Spinal cord (tissue), 10 donors: ENCODE results near the gene PLEKHA5. TPM values are rescaled to one million over a fixed set of nuclear protein-coding genes. Genes with fewer than 3 reads are reported as not detected.

ENCODE experiments used
- DNase-seq, 6 donors: peaks; one replicate each; pipeline versions ENCODE4 v3.0.0 to v3.0.0-alpha.2; 2013 to 2015; ENCODE audit warnings: low spot score in 6 of 6, low read depth in 4 of 6
- H3K27ac ChIP-seq: one replicate; pipeline ENCODE4 v1.5.1; 2013; ENCODE audit warnings: low read depth, low read length, control low read depth
- H3K27me3 ChIP-seq: one replicate; pipeline ENCODE4 v1.6.1; 2013; ENCODE audit warnings: low read length; ENCODE audit not compliant: control insufficient read depth, insufficient read depth
- H3K36me3 ChIP-seq: one replicate; pipeline ENCODE4 v1.6.1; 2013; ENCODE audit warnings: low read length; ENCODE audit not compliant: control insufficient read depth, insufficient read depth
- H3K4me1 ChIP-seq: one replicate; pipeline ENCODE4 v1.6.1; 2013; ENCODE audit warnings: low read length; ENCODE audit not compliant: control insufficient read depth, insufficient read depth
- H3K4me3 ChIP-seq: one replicate; pipeline ENCODE4 v1.5.1; 2013; ENCODE audit warnings: low read depth, low read length, control low read depth
- H3K9me3 ChIP-seq: one replicate; pipeline ENCODE4 v1.6.1; 2013; ENCODE audit warnings: low read length; ENCODE audit not compliant: control insufficient read depth, insufficient read depth
- WGBS: methylation state at CpG from one replicate; pipeline ENCODE4 v1.1.5; 2013; ENCODE audit warnings: missing lambda C conversion rate; ENCODE audit not compliant: insufficient coverage; 5-methylcytosine and 5-hydroxymethylcytosine counted together
- polyA plus RNA-seq, 2 donors: library from polyadenylated mRNA; unstranded; fragments of 120-200 nt; gene quantifications; one replicate each; pipeline ENCODE4 v1.2.1, GENCODE V29; 2013; ENCODE audit not compliant: insufficient read length in 2 of 2
- total RNA-seq, 2 donors: library from RNA; depleted of rRNA in 1 of 2; stranded (reverse); fragments of 120-200 nt in 1 of 2; fragments of >200 nt in 1 of 2; gene quantifications; one replicate each; pipeline versions ENCODE4 v1.2.3 to v1.2.4, GENCODE V29; 2013 to 2014
- donor health status: healthy.

PLEKHA5 gene
- total and polyA plus RNA-seq, 4 donors: 44.5 to 81.6 (median 49.4) TPM

DNA sequence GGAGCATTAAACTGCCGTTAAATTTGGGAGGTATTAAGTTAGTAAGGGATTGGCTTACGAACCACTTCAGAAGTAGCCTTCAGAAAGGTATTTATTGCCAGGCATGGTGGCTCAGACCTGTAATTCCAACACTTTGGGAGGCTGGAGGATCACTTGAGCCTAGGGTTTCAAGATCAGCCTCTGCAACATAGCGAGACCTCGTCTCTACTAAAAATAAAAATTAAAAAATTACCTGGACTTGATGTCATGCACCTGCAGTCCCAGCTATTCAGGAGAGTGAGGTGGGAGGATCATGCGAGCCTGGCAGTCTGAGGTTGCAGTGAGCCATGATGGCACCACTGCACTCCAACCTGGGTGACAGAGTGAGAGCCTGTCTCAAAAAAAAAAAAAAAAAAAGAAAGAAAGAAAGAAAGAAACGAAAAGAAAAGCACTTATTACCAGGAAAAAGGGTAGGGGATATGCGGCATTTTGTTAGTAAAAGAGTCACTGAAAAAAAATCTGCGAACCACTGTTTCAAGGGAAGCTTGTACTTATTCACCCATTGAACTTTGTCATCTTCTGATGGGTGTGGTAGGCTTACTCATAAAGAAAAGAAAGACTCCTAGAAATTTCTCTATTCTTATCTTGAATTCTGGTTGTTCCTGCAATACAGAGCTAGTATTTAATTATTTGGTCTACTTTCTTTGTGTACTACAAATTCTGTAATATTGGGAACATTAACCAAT is 33.6 kb upstream of the PLEKHA5 start:
- H3K4me1 ChIP-seq: no peaks in the 10 kb centered on the region
- no peak overlapping the region for H3K27ac ChIP-seq
- no peaks in the 10 kb centered on the region for H3K9me3 ChIP-seq
- DNase-seq: no peak
- WGBS: 93% methylated on average over 2 of the region's 8 CpGs
- H3K36me3 ChIP-seq: no peaks in the 10 kb centered on the region
- no peak overlapping the region for H3K4me3 ChIP-seq
- H3K27me3 ChIP-seq: no peaks in the 10 kb centered on the region

DNA sequence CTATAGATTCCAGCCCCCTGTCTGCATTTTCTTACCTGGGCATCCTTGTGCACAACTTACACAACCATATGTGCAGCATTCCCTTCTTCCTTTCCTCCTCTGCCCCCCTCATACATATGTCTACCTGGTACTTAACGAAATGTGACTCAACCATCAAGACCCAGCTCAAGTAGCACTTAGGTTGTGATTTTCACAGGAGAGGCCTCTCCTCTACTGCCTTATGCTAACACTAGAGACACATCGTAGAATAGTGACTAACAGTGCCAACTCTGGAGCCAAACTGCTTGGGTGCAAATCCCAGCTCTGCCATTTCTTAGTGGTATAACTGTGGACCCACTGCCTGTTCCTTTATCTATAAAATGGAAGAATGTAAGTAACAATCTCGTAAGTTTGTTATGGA is 24.1 kb upstream of the PLEKHA5 start:
- no peak overlapping the region for H3K4me3 ChIP-seq
- H3K9me3 ChIP-seq: no peaks in the 10 kb centered on the region
- H3K27ac ChIP-seq: no peak overlapping the region
- H3K36me3 ChIP-seq: no peaks in the 10 kb centered on the region
- H3K27me3 ChIP-seq: no peaks in the 10 kb centered on the region
- 92% methylated on average over 1 of the region's 3 CpGs for WGBS
- H3K4me1 ChIP-seq: no peaks in the 10 kb centered on the region
- no peak for DNase-seq

DNA sequence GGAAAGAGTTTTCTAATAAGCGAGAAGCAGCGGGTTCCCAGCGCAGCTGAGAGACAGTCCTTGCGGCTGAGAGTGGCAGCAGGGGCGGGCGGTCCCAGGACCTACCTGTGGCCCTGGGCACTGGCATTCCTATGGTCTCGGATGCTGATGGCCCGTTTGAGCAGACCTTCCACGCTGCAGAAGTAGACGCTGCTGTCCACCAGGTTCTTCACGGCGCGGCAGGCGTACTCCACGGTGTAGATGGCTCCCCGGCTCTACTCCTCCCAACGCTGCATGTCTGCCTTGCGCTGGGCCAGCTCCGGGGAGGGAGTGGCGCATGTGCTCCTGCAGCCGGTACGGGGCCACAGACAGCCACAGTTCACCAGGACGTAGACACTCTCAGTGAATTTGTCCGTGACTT is 21.8 kb upstream of the PLEKHA5 start:
- no peak for DNase-seq
- H3K27me3 ChIP-seq: no peaks in the 10 kb centered on the region
- no peak overlapping the region for H3K27ac ChIP-seq
- H3K36me3 ChIP-seq: no peaks in the 10 kb centered on the region
- no peaks in the 10 kb centered on the region for H3K9me3 ChIP-seq
- WGBS: 99% methylated on average over 23 of the region's 24 CpGs
- H3K4me1 ChIP-seq: no peaks in the 10 kb centered on the region
- no peak overlapping the region for H3K4me3 ChIP-seq

DNA sequence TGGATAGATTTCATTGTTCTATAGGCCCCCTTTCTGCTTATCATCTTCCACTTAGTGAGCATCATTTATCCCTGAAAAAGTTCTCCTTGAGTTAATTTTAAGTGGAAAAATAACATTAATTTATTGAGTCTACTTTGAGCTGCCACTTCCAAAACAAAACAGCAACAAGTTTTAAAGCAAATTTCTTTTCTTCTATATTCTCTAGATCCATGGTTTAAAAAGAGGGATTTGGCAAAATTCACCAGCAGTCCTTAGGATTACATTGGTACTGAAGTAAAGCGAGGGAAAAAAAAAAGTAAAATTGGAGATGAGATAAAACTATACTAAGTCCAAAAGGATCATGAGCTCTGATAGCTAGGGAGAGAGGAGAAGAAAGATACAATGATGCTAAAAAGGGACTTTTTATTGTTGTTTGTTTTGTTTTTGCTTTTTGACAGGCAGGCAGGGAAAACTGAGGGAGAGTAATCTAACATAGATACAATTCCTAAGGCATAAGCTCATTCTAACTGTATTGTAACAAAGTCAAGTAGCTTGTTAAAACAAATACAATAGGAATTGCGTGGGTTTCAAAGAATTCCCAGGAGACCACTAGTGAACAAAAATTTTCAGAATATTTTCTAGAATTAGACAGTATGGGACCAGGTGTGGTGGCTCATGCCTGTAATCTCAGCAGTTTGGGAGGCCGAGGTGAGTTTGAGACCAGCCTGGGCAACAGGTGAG is 19.2 kb upstream of the PLEKHA5 start:
- no peak for DNase-seq
- H3K27me3 ChIP-seq: no peaks in the 10 kb centered on the region
- no peaks in the 10 kb centered on the region for H3K9me3 ChIP-seq
- H3K4me1 ChIP-seq: no peaks in the 10 kb centered on the region
- no peak overlapping the region for H3K4me3 ChIP-seq
- no peak overlapping the region for H3K27ac ChIP-seq
- no peaks in the 10 kb centered on the region for H3K36me3 ChIP-seq
- WGBS: 80% methylated on average over 1 of the region's 3 CpGs

DNA sequence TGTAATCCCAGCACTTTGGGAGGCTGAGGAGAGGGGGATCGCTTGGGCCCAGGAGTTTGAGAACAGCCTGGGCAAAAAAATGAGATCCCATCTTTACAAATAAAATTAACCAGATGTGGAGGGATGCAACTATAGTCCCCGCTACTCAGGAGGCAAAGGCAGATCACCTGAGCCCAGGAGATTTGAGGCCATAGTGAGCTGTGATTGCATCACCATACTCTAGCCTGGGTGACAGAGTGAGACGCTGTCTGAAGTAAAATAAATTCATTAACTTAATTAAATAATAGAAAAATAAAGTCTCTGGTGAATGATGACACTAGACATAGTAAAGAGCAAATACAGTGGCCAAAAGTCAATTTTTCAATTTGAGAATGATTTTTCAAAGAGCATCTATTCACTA is 16.1 kb upstream of the PLEKHA5 start:
- Histone ChIP-seq H3K4me3 (no peak overlapping the region), H3K36me3 (no peaks in the 10 kb centered on the region), H3K9me3 (no peaks in the 10 kb centered on the region), H3K4me1 (no peaks in the 10 kb centered on the region), H3K27ac (no peak overlapping the region), H3K27me3 (no peaks in the 10 kb centered on the region)
- no CpG with 5 or more reads among the region's 3 CpGs for whole genome bisulfite sequencing
- DNase-seq: no peak

DNA sequence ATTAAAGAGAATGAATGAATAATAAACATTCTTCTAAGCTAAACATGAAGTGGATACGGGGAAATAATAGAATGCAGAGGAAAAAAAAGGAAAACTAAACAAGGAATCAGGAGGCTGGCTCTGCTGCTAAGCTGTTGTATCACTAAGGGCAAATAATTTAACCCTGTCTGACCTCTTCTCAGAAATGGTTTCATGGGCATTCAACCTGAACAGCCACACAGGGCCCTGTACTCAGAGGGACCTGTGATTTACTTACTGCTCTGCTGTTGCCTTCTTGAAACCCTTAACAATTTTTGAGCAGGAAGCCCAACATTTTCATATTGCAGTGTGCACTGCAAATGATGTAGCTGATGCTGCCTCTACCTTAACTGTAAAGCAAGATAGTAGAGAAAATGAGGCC is 14.2 kb upstream of the PLEKHA5 start:
- H3K27me3 ChIP-seq: no peaks in the 10 kb centered on the region
- H3K4me1 ChIP-seq: no peaks in the 10 kb centered on the region
- no peaks in the 10 kb centered on the region for H3K36me3 ChIP-seq
- no peaks in the 10 kb centered on the region for H3K9me3 ChIP-seq
- no peak overlapping the region for H3K4me3 ChIP-seq
- no peak overlapping the region for H3K27ac ChIP-seq
- no CpG with 5 or more reads among the region's 1 CpG for WGBS
- DNase-seq: no peak

DNA sequence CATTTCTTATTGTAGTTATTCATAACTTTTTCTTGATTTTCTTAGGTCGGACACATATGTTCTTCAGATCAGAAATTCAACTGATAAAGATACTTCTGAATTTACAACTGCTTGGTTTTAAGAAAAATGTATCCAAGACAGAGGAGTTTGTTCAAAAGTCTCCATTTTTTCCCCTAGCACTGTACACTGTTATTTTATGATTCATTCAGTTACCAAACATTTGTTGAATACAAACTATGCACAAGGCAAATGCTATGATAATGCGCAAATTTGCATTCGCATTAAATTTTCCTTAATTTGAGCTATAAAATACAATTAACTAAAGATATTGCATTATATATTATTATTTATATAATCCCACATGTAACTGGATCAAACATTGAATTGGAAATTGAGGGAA is 10.1 kb upstream of the PLEKHA5 start:
- Histone ChIP-seq H3K4me3 (no peak overlapping the region), H3K9me3 (no peaks in the 10 kb centered on the region), H3K4me1 (no peaks in the 10 kb centered on the region), H3K27ac (no peak overlapping the region), H3K36me3 (no peaks in the 10 kb centered on the region), H3K27me3 (no peaks in the 10 kb centered on the region)
- no CpG with 5 or more reads among the region's 3 CpGs for WGBS
- no peak for DNase-seq

DNA sequence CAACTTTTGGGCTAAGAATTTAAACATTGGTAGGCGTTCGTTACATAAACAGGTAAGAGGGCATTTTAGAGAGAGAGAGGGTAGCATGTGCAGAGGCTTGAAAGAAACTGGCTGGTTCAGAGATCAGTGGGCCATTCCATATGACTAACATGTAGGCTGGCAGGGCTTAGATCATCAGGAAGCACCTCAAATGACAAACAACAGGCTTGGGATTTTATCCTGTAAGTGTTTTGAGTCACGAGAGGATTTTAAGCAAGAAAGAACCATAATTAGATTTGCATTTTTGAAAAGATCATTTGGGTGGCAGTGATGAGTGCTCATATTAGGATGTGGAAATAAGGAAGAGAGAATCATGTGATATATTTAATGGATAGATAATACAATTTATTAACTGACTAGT is 8.7 kb upstream of the PLEKHA5 start:
- no peak for DNase-seq
- Histone ChIP-seq H3K27ac (no peak overlapping the region), H3K4me3 (no peak overlapping the region), H3K36me3 (no peaks in the 10 kb centered on the region), H3K4me1 (no peaks in the 10 kb centered on the region), H3K27me3 (no peaks in the 10 kb centered on the region), H3K9me3 (peaks cover under 1% of the 10 kb centered on the region)
- WGBS: 62% methylated on average over 3 of the region's 3 CpGs

DNA sequence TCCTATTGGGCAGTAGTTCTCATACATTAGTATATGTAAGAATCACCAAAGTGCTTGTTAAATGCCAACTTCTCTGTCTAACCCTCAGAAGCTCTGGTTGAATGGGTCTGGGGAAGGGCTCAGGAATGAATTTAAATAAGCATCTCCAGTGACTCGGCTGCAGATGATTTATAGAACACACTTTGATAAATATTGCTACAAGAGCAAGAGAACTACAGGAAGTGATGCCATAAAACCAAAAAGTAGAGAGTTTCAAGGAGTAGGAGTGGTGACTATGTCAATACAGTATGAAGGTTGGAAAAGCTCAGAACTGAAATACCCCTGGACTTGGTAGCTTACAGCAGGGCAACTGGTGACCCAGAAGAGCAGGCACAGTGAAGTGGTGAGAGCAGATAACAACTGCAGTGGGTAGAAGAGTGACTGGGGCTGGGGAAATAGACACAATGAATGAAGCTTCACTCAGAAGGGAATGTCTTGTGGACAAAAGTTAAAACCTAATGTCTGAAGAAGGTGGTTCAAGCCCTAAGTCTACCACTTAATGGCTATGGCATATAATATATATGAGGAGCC is 8.0 kb upstream of the PLEKHA5 start:
- Histone ChIP-seq H3K4me3 (no peak overlapping the region), H3K27ac (no peak overlapping the region), H3K4me1 (no peaks in the 10 kb centered on the region), H3K27me3 (no peaks in the 10 kb centered on the region), H3K36me3 (no peaks in the 10 kb centered on the region), H3K9me3 (peaks cover 5% of the 10 kb centered on the region)
- no CpG with 5 or more reads among the region's 1 CpG for WGBS
- DNase-seq: no peak

DNA sequence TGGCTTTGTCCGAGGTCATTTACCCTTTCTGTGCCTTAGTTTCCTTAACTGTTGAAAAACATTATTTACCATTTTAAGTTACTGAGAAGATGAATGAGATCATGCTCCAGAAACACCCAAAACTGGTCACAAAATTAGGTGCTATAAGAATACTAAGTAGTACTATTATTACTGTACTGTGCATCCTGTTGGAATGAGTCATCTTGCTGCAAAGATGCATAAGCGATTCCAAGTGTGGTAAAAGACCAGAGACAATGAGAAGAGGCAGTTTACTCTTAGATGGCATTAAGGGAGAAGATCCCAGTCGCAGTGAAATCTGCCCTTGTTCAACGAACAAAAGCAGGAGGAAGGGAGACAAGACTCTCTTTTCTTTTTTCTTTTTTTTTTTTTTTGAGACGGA is 4.2 kb upstream of the PLEKHA5 start:
- no peak overlapping the region for H3K4me3 ChIP-seq
- H3K27me3 ChIP-seq: no peaks in the 10 kb centered on the region
- DNase-seq: no peak
- 67% methylated on average over 1 of the region's 5 CpGs for WGBS
- H3K9me3 ChIP-seq: peaks cover 17% of the 10 kb centered on the region
- H3K36me3 ChIP-seq: no peaks in the 10 kb centered on the region
- H3K4me1 ChIP-seq: no peaks in the 10 kb centered on the region
- no peak overlapping the region for H3K27ac ChIP-seq
